ENCODE data around the gene F13A1.
"Not testable (repeated sequence)": the region's sequence is repeated elsewhere in the genome, so short reads cannot be mapped to it uniquely, and the experiment has no call there.

F13A1 gene

DNA sequence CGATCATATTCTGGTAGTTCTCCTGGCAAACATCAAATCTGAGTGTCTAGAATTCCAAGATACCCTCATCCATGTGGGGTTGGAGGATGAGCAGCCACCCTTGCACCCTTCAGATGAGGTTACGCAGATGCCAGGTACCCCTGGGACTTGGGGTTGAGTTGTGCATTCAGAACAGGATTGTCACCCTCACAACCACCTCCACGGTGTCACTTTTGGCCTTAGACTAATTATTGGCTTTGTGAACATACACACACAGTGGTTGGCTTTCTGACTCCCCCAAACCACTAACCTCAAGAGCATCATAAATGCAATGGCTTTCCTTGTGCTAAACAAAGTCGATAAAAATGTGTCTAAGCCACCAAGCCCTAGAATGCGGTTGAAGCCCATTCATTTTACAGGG, 2.9 kb upstream of the F13A1 start:
- no peak overlapping the region for H3K4me3 ChIP-seq (ENCODE audit: low read length)
- peak; percentile 42 for DNase-seq (ENCODE audit: low read depth, low spot score)

DNA sequence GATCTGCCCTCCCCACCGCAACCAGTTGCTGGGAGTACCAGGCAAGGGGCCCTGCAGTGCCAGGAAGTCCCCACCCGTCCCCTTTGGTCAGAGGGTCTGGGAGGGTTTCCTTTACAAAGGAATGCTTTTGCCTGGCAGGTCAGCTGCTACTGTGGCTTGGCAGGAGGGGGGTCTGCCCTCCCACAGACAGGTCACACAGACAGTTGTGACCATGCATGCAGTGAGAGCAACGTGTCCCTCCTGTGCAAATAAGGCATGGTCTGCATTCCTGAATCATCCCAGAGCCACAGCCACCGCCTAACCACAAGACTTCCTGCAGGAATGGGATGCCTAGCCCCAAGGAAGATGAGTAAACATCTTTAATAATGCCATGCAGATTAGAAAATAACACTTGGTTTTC, 439 bp upstream of the F13A1 start:
- DNase-seq (ENCODE audit: low read depth, low spot score), result no peak
- H3K4me3 ChIP-seq (ENCODE audit: low read length), result no peak overlapping the region

DNA sequence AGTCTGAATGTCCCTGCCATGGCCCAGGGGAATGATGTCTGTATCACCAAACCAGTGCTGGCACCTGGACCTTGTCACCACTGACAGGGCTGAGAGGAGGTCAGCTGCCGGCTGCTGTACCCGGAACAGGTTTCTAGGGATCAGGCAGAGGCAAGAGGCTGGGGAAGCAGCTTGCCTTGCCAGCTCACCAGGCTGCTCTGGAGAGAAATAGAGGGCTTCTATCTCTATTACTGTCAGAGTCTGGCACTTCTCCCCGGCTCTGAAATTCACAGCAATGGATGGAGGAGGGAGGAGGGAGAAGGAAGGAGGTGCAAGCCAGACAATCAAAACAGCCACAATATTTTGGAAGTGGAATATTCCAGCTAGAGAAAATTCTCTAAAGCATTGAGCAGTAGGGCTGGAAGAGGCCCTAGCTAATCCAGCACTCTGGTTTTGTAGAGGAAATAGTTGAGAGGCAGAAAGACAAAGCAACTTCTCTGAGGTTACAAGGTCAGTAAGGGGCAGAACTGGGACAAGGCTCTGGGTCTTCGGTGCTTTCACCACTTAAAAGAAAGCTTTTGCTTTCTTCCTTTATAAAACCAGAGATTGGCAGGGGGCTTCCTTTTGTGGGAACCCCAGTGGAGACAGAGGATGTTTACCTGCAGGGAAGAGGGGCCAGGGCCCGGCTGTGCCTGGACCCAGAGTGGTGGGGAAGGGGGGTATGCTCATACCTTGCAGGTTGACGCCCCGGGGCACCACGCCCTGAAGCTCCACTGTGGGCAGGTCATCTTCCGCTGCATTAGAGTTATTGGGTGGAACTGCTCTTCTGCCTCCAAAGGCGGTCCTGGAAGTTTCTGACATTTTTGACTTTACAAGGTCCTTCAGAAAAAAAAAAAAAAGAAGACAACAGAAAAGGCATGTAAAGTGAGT, 2.4 kb downstream of the F13A1 start:
- no peak for DNase-seq (ENCODE audit: low read depth, low spot score)

DNA sequence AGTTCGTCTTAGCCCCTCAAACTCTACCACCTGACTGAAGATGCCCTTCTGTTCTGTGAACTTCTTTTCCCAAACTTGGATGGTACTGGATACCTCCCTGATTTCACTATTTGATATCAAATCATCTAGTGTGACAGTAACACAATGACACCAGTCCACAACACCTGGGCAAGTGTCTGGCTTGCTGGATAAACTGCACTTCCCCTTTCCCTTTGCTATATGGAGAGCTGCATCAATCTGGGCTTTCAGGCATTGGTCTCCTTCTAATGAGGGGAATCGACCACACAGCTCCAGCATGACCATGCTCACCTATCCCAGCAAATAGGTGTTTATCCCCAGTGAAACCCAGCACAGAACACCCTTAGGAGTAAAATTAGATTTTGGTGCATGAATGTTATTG, 3.1 kb downstream of the F13A1 start:
- no peak overlapping the region for H3K4me3 ChIP-seq (ENCODE audit: low read length)
- no peak for DNase-seq (ENCODE audit: low read depth, low spot score)

More for the DNA sequence above, 2.4 kb downstream of the F13A1 start:
- H3K4me3 ChIP-seq (ENCODE audit: low read length), result no peak overlapping the region

DNA sequence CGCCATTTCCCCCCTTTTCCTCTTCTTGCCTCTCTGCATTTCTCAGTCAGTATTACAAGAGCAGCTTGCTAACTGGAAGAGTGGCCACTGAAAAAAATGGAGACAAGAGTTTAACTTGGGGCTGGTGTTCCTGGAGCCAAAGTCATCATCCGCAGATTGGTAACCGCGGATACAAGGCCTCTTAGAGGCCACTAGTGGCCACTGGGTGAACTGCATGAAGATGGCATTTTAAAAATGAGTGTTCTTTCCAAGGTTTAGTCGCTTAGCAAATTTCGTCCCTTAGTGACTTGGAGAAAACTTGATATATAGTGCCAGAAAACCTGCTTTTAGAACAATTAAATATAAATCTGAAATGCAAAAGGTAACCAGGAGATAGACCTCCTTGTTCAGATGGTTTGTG, 4.8 kb downstream of the F13A1 start:
- H3K4me3 ChIP-seq (ENCODE audit: low read length), result no peak overlapping the region
- DNase-seq (ENCODE audit: low read depth, low spot score), result peak; percentile 64

DNA sequence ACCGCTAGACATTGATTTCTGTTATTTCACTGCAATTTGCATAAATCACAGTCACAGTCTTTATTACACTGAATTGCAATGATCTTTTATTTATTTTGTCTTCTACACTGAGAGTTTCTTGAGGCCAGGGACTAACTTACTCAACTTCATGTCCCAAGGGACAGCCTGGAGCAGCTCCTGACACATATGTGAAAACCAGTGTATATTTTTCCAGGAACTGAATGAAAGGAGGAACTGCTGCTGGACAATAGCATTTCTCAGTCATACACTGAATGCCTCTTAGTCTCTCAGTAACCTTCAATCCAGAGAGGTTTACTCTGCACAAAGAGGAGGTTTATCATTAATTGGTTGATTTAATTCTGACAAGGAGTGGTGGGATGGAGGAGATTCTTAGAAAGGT, 5.9 kb downstream of the F13A1 start:
- DNase-seq (ENCODE audit: low read depth, low spot score), result no peak
- H3K4me3 ChIP-seq (ENCODE audit: low read length), result no peak overlapping the region

DNA sequence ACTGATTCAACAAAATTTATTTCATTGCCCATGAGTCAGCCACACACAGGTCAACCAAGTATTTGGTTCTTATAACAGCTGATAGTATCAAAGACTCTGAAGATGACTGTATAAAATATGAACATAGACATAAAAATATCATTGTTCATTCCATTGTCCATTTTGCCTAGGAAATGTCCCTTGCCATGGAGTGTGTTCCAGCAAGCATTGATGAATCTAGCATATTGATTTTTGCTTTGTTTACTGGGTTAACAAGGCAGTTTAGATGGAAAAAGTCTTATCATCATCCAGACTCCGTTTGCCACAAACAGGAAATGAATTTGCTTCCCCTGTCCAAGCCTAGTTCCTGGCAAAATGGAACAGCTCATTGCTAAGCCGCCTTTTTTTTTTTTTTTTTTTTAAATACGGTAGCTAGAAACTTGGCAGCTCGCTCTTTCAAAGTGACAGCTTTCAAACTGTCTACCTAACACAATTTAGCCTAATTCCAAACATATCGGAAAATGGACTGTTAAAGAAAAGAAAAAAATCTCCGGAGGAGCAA, 7.5 kb downstream of the F13A1 start:
- no peak overlapping the region for H3K4me3 ChIP-seq (ENCODE audit: low read length)
- DNase-seq (ENCODE audit: low read depth, low spot score), result no peak

DNA sequence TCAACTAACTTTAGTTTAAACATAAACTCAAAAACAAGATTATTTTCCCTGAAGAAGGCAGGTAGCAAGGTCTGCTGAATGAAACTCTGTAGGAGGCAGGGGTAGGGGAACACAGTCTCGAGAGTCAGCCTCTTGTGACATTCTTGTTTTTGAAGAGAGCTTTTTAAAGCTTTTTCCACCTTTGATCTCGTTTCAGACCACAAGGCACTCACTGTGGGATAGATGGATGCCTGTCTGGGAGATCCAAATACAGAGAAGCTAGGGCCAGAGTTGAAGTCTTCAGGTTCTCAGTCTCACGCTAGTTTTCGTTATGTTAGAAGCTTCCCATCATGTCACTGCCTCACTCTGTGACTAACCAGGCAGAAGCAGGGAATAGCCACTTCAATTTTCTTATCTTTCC, 14.9 kb downstream of the F13A1 start:
- no peak for DNase-seq (ENCODE audit: low read depth, low spot score)
- no peak overlapping the region for H3K4me3 ChIP-seq (ENCODE audit: low read length)

DNA sequence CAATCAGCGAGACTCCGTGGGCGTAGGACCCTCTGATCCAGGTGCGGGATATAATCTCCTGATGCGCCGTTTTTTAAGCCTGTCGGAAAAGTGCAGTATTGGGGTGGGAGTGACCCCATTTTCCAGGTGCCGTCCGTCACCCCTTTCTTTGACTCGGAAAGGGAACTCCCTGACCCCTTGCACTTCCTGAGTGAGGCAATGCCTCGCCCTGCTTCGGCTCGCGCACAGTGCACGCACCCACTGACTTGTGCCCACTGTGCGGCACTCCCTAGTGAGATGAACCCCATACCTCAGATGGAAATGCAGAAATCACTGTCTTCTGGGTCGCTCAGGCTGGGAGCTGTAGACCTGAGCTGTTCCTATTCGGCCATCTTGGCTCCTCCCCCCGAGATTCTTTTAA, 20.1 kb downstream of the F13A1 start:
- not testable (repeated sequence) for DNase-seq (ENCODE audit: low read depth, low spot score); H3K4me3 ChIP-seq (ENCODE audit: low read length)

DNA sequence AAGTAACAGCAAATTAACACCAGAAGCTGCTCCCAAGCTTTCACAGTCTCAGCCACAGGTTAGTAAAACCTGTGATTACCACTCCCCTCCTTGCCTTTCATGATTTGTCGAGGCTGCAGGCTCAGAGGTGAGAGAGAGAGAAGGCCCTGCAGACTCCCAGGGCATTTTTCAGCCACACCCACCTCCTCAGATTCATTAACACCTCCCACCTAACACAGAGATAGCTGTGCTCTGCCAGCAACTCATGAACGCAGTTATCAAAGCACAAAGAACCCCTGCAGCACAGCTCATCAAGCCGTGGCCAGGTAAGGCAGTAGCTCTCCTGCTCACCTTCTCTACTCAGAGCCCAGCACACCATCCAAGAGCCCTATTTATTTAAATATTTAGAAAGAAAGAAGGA, 27.1 kb downstream of the F13A1 start:
- DNase-seq (ENCODE audit: low read depth, low spot score), result no peak
- no peak overlapping the region for H3K4me3 ChIP-seq (ENCODE audit: low read length)

DNA sequence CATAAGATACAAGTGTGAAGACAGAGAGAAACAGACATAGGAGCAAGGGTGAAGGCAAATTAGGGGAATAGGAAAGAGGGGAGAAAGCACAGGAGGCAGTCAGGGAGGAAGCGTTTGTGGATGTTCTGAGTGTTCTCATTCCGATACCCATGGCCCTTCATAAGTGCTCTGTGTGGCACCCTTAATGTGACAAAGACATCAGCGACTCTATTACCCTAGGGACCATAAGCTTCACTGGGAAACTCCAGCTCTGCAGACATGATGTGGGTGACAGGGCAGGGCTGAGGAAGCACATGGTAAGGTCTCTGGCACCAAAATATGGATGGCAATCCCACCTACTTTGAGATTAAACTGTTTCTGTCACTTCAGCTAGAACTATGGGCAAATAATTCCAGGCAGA, 33.0 kb downstream of the F13A1 start:
- DNase-seq (ENCODE audit: low read depth, low spot score), result no peak
- H3K4me3 ChIP-seq (ENCODE audit: low read length), result no peak overlapping the region

DNA sequence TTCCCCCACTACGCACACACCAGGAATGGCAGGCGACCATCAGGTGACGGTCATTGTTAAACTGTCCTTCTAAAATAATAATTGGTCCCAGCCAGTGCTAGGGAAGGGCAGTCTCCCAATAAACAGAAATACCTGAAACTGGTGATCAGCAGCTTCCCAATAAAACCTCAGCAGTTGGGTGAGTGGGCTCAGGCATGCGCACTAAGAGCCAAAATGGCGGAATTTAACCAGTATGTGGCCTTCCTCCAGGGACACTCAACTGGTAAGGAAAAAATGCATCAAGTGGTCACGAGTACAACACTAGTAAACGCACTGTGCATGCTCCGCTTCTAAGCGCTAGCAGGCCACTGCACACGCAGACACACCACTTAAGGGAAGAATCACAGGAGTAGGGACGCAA, 34.8 kb downstream of the F13A1 start:
- DNase-seq (ENCODE audit: low read depth, low spot score), result no peak
- no peak overlapping the region for H3K4me3 ChIP-seq (ENCODE audit: low read length)

DNA sequence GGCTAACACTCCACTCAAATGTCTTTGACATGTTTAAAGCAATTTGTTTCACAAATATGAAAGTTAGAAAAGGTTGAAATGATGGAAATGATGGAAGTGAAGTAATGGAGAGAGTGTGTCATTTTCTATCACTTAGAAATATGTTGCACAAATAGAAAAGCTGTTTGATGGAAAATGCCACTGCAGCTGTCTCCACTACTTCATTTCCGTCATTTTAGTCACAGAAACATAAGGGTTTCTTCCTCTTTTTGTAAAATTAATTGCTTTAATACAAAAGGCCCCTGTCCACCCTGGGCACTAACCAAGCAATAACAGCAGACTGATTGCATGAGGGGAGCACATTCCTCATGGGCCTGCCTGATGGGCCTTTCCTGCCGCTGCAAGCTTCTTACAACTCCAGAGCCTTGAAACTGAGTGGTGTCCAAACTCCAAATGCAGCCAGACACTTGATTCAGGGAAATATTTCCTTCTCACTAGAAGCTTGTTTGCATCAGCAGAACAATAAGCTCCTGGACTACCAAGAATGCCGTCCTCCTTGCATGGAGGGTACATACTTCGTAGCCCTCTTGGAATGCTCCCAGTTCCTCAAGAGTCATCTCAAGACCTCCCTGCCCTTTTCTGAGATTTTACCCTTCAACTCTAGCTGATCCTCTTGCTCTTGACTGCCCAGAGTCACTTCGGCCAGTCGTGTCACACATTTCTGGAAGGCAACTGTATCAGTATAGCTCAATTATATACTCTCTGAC, 36.1 kb downstream of the F13A1 start:
- DNase-seq (ENCODE audit: low read depth, low spot score), result no peak
- no peak overlapping the region for H3K4me3 ChIP-seq (ENCODE audit: low read length)

DNA sequence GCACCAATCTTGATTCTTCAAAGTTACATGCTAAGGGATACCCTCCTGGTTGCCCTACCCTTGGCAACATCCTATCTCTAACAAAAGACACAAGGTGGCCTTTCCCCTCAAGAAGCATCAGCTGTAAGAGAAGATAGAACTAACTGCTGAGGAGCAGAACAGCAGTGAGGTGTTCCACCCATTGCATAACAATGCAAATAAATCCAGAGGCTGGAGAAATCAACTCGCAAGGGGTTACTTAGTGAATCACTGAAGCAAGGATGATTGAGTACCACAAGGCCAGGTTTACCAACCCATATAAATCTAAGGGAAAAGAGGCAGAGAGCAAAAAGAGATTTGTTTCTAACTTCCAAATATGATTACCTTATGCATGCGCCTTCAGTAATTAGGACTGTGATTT, 36.7 kb downstream of the F13A1 start:
- no peak for DNase-seq (ENCODE audit: low read depth, low spot score)
- no peak overlapping the region for H3K4me3 ChIP-seq (ENCODE audit: low read length)

DNA sequence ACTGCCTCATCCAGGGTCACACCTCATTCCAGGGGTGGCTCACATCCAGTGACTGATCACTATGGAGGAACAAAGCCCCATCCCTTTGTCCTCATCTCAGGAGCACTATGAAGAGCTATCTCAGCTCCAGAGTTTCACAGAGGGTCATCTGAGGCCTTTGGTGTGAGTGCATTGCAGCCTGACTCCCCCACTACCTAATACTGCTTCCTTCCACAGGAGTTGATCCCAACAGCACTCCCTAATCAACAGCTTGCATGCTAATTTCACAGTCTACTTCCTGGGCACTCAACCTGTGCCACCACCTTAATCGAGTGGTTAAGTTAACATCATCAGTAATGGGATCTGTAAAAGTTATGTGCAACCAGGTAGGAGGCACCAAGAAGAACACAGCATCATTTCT, 37.7 kb downstream of the F13A1 start:
- H3K4me3 ChIP-seq (ENCODE audit: low read length), result no peak overlapping the region

DNA sequence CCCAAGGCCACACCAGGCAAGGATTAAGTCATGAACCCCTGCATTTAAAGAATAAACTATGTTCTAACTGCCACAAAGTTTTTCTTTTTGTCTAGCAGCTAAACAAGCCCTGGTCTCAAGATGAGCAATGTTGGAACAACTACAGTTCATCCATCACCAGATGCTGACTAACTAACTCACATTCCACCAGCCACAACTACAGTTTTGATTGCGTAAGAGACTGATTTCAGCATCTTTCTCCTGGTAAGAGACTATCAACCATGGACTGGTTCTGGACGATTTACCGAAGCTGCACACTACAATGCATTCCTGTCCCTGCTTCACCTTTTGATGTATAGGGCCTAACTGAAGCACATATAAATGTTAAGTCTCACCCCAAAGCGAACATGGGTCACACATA, 43.0 kb downstream of the F13A1 start:
- H3K4me3 ChIP-seq (ENCODE audit: low read length), result no peak overlapping the region
- no peak for DNase-seq (ENCODE audit: low read depth, low spot score)

More for the DNA sequence above, 37.7 kb downstream of the F13A1 start:
- no peak for DNase-seq (ENCODE audit: low read depth, low spot score)

DNA sequence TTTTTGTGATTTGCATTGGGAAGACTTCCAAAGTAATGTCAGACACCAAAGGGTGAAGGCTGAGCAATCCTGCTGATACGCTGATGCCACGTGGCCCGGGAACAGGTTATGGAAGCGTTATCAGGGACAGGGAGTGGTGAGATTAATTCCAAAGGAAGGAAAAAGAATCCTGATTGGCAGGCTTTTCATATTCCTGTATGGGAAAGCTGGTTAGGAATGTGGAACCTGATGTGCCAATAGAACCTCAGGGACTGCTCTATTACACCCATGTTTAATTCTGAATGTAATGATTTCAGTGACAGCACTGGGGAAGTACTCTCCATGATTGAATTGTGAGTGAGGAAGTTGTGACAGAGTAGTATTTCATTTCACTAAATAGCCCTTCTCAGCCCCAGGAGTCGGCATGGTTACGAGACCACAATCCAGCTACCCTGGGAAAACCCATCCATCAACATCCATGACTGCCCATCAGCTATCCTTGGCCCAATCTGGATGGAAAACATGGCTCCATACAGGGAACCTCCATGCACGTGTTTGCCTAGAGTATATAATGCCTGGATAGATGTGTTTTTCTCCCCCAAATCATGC, 49.4 kb downstream of the F13A1 start:
- no peak for DNase-seq (ENCODE audit: low read depth, low spot score)
- H3K4me3 ChIP-seq (ENCODE audit: low read length), result no peak overlapping the region

DNA sequence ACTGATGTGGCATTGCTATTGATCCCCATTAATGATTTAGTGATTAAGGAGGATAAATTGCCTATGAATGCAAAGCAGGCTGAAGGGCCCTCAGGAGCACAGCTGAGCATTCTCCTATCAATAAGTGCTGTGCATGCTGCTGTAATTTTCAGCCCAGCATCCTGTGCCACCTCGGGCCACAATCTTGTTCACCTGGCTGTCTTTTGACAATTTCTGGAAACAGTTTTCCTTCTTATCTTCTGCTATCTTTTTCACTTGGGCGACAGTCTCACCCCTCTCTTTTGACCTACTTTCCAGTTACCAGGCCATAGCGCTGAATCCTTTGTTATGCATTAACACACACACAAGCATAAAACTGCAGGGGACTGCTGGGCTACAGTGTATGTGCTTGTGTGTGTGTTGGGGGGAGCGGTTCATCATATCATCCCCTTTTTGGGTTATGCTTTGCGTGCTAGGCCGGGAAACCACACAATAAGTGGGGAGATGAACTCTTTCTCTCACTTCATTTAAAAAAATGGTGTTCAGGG, 60.2 kb downstream of the F13A1 start:
- DNase-seq (ENCODE audit: low read depth, low spot score), result no peak
- no peak overlapping the region for H3K4me3 ChIP-seq (ENCODE audit: low read length)

DNA sequence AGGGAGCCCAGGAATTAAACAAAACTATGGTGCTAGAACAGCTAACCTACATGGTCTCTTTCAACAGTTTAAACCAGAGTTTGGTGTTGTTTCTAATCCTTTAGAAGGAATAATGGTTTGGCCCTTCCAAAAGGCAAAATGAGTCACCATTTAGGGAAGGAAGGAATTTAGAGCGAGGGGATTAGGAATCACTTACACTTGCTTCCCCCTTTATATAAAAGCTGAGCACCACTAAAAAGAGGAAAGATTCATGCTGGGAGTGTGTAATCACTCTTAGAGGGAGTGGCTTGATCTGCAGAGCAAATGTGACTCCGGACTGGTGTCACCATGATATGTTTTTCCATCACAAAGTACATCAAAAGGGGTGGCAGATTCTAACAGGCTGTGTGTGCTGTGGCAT, 63.6 kb downstream of the F13A1 start:
- DNase-seq (ENCODE audit: low read depth, low spot score), result no peak
- no peak overlapping the region for H3K4me3 ChIP-seq (ENCODE audit: low read length)

DNA sequence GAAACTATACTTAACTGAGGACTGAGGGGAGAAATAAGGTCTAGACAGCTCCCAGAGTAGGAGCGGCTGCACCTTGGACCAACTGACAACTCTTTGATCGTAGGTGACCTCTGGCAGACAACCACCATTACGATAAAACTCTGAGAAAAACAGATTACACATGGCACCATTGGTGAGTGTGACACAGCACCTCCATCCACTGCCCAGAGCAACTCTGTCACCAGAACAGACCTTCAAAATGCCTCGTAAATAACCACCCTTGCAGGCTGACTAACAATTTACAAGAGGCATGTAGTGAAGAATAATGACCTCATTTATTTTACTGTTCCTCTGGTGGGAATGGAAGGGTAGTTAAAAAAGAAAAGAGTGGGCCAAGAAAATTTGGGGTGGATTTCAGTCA, 64.2 kb downstream of the F13A1 start:
- DNase-seq (ENCODE audit: low read depth, low spot score), result no peak
- no peak overlapping the region for H3K4me3 ChIP-seq (ENCODE audit: low read length)

Measured in Jurkat, Clone E6-1 (cell line).